Effector memory CD8-positive, alpha-beta T cell (primary cell): ENCODE data around the gene TRAK1.
"Not testable (repeated sequence)": the region's sequence is repeated elsewhere in the genome, so short reads cannot be mapped to it uniquely, and the experiment has no call there.

Experiments used
- ATAC-seq: fragments of 150-1000 bp; cut with Tn5 transposase; replicated peaks from 2 replicates; pipeline ENCODE4 v1.10.0; 2021; ENCODE audit warnings: mild to moderate bottlenecking, moderate library complexity
- DNase-seq, 3 experiments: peaks; one replicate each; pipeline ENCODE4 v3.0.0; 2021
- H3K27ac Mint-ChIP-seq, 2 donors: one replicate each; pipeline ENCODE4 v1.8.0; 2022; ENCODE audit warnings: mild to moderate bottlenecking in 2 of 2, mixed read lengths in 2 of 2, moderate library complexity in 2 of 2
- H3K27me3 Mint-ChIP-seq, 2 donors: one replicate each; pipeline ENCODE4 v1.8.0; 2022; ENCODE audit warnings: mixed read lengths in 2 of 2
- H3K36me3 Mint-ChIP-seq: one replicate; pipeline ENCODE4 v1.8.0; 2022; ENCODE audit warnings: mild to moderate bottlenecking, moderate library complexity, mixed read lengths; ENCODE audit not compliant: insufficient read depth
- H3K4me1 Mint-ChIP-seq, 2 donors: one replicate each; pipeline ENCODE4 v1.8.0; 2022; ENCODE audit warnings: low read depth in 2 of 2, mixed read lengths in 2 of 2
- H3K4me3 Mint-ChIP-seq, 2 donors: one replicate each; pipeline ENCODE4 v1.8.0; 2022; ENCODE audit warnings: mild to moderate bottlenecking in 2 of 2, mixed read lengths in 2 of 2, moderate library complexity in 2 of 2
- H3K9me3 Mint-ChIP-seq, 2 donors: one replicate each; pipeline ENCODE4 v1.8.0; 2022; ENCODE audit warnings: mixed read lengths in 2 of 2
- total RNA-seq, 9 experiments: gene quantifications; one replicate each; lab custom pipeline; 2026; lab: John Stamatoyannopoulos, UW

Gene TRAK1, protein sequence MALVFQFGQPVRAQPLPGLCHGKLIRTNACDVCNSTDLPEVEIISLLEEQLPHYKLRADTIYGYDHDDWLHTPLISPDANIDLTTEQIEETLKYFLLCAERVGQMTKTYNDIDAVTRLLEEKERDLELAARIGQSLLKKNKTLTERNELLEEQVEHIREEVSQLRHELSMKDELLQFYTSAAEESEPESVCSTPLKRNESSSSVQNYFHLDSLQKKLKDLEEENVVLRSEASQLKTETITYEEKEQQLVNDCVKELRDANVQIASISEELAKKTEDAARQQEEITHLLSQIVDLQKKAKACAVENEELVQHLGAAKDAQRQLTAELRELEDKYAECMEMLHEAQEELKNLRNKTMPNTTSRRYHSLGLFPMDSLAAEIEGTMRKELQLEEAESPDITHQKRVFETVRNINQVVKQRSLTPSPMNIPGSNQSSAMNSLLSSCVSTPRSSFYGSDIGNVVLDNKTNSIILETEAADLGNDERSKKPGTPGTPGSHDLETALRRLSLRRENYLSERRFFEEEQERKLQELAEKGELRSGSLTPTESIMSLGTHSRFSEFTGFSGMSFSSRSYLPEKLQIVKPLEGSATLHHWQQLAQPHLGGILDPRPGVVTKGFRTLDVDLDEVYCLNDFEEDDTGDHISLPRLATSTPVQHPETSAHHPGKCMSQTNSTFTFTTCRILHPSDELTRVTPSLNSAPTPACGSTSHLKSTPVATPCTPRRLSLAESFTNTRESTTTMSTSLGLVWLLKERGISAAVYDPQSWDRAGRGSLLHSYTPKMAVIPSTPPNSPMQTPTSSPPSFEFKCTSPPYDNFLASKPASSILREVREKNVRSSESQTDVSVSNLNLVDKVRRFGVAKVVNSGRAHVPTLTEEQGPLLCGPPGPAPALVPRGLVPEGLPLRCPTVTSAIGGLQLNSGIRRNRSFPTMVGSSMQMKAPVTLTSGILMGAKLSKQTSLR
- 33.7 to 70.9 (median 61.7) reads per million in 9 experiments for total RNA-seq

- DNase-seq (no peak), ATAC-seq (peak; percentile 27)
- Mint-ChIP-seq H3K4me3 (peak within 1 kb of the TSS; percentile 21 to 63), H3K4me1 (peaks cover 26 to 38% of the 10 kb centered on the region in 2 donors), H3K9me3 (no peaks in the 10 kb centered on the region), H3K27ac (peak within 1 kb of the TSS; percentile 78 to 81), H3K36me3 (peaks cover 17% of the 10 kb centered on the region), H3K27me3 (no peaks in the 10 kb centered on the region)
Observed at GRCh38 chr3:42090973-42091731, at the start of gene TRAK1. TRAK1 (plus strand) TSS chr3:42091357; CDS start chr3:42091470, 113 bp downstream.

- H3K9me3 Mint-ChIP-seq = no peaks in the 10 kb centered on the region
- H3K4me1 Mint-ChIP-seq = peaks cover 8 to 35% of the 10 kb centered on the region in 2 donors
- no peak overlapping the region for H3K4me3 Mint-ChIP-seq
- no peak for ATAC-seq
- DNase-seq = no peak
- peak overlapping the region; percentile 33 to 55 for H3K27ac Mint-ChIP-seq
- H3K36me3 Mint-ChIP-seq = no peaks in the 10 kb centered on the region
- H3K27me3 Mint-ChIP-seq = no peaks in the 10 kb centered on the region
Observed at GRCh38 chr3:42042747-42043098, 48.4 kb upstream of the TRAK1 start.

DNA sequence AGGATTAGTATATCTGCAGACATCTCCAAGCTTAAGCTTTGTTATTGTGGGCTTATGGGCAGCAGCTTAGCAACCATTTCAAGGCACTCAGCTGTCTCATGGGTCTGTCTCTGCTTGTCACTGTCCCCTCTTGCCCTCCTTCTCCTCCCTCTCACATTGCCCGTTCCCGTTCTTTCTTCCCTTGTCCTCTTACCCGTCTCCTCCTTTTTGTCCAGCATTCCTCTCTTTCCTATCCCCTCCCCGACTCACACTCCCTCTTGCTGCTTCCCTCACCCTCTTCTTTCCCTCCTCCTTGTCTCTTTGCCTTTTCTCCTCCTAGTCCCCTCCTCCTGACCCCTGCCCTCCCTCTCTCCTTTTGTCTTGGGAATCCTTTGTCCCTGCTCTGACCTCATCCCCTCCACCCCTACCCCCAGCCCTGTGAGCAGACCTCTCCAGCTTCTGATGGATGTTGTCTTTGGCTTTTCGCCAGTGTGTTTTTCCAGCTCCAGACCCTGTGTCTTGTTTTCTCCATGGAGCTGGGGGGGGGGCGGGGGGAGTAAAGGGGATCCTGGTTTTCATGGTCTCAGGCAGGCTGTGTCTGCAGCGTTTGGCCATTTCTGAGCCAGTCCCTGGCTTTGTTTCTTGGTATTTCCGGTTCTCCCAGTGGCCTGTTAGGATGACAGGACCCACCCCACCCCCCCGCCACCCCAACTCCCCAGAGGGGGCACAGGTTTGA is 47.9 kb upstream of the TRAK1 start:
- ATAC-seq (no peak), DNase-seq (no peak)
- H3K36me3 Mint-ChIP-seq = no peaks in the 10 kb centered on the region
- H3K27me3 Mint-ChIP-seq = no peaks in the 10 kb centered on the region
- no peak overlapping the region for H3K4me3 Mint-ChIP-seq
- peaks cover 11 to 37% of the 10 kb centered on the region in 2 donors for H3K4me1 Mint-ChIP-seq
- H3K27ac Mint-ChIP-seq = peak overlapping the region; percentile 33 to 55
- no peaks in the 10 kb centered on the region for H3K9me3 Mint-ChIP-seq

DNA sequence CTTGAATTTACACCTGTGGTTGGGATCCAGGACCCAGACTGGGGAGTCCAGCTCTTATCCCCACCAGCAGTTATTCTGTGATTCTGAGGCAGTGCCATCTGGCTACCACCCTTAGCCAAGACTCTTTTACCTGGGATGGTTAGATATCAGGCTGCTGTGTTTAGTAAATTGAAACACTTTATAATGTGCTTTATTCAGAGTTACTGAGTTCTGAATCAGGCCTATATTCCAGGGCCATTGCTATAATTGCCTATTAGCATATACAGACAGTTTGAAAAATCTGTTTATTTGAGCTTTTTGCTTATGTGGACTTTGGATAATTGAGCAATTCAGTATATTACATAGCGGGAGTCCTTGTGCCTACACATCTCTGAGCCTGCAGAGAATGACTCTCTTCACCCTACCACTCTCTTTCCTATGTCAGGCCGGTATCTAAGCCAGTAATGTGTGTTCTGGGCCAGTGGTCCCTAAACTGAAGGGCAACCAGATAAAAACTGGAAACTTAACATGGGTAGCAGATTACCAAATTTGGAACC is 45.4 kb upstream of the TRAK1 start:
- Mint-ChIP-seq H3K4me1 (peaks cover 20 to 43% of the 10 kb centered on the region in 2 donors), H3K4me3 (no peak overlapping the region), H3K27me3 (no peaks in the 10 kb centered on the region), H3K27ac (peak overlapping the region; percentile 5 to 65), H3K36me3 (no peaks in the 10 kb centered on the region), H3K9me3 (no peaks in the 10 kb centered on the region)
- ATAC-seq (no peak), DNase-seq (no peak)

GRCh38 chr3:42048526-42048925 is 42.6 kb upstream of the TRAK1 start:
- H3K27ac Mint-ChIP-seq = peak overlapping the region; percentile 59 to 67
- peak; percentile 82 for ATAC-seq

GRCh38 chr3:42050126-42050525 is 41.0 kb upstream of the TRAK1 start:
- no peaks in the 10 kb centered on the region for H3K9me3 Mint-ChIP-seq
- no peak for ATAC-seq
- H3K36me3 Mint-ChIP-seq = peaks cover 15% of the 10 kb centered on the region
- H3K4me3 Mint-ChIP-seq = no peak overlapping the region
- H3K27ac Mint-ChIP-seq = peak overlapping the region in 1 of 2 donors; percentile 2
- DNase-seq = no peak
- H3K4me1 Mint-ChIP-seq = peaks cover 21 to 58% of the 10 kb centered on the region in 2 donors
- no peaks in the 10 kb centered on the region for H3K27me3 Mint-ChIP-seq

More at GRCh38 chr3:42048526-42048925, 42.6 kb upstream of the TRAK1 start:
- H3K4me3 Mint-ChIP-seq = peak overlapping the region in 1 of 2 donors; percentile 58
- H3K27me3 Mint-ChIP-seq, H3K9me3 Mint-ChIP-seq: not testable (repeated sequence)
- peak in 2 of 3 experiments; percentile 5 to 29 for DNase-seq
- H3K4me1 Mint-ChIP-seq = peaks cover 21 to 51% of the 10 kb centered on the region in 2 donors
- H3K36me3 Mint-ChIP-seq = peaks cover 11% of the 10 kb centered on the region

- ATAC-seq (no peak), DNase-seq (no peak)
- peaks cover 20 to 54% of the 10 kb centered on the region in 2 donors for H3K4me1 Mint-ChIP-seq
- no peaks in the 10 kb centered on the region for H3K27me3 Mint-ChIP-seq
- H3K36me3 Mint-ChIP-seq = peaks cover 15% of the 10 kb centered on the region
- peak overlapping the region in 1 of 2 donors; percentile 36 for H3K27ac Mint-ChIP-seq
- H3K4me3 Mint-ChIP-seq = no peak overlapping the region
- H3K9me3 Mint-ChIP-seq = no peaks in the 10 kb centered on the region
Observed at GRCh38 chr3:42051384-42052131, 39.6 kb upstream of the TRAK1 start.

- no peaks in the 10 kb centered on the region for H3K9me3 Mint-ChIP-seq
- no peaks in the 10 kb centered on the region for H3K27me3 Mint-ChIP-seq
- H3K4me3 Mint-ChIP-seq = no peak overlapping the region
- peaks cover 20 to 56% of the 10 kb centered on the region in 2 donors for H3K4me1 Mint-ChIP-seq
- DNase-seq (no peak), ATAC-seq (no peak)
- peaks cover 15% of the 10 kb centered on the region for H3K36me3 Mint-ChIP-seq
- H3K27ac Mint-ChIP-seq = no peak overlapping the region
Observed at GRCh38 chr3:42052132-42052483, 39.0 kb upstream of the TRAK1 start.

- H3K9me3 Mint-ChIP-seq = no peaks in the 10 kb centered on the region
- H3K4me1 Mint-ChIP-seq = peaks cover 20 to 58% of the 10 kb centered on the region in 2 donors
- peaks cover 17% of the 10 kb centered on the region for H3K36me3 Mint-ChIP-seq
- H3K27ac Mint-ChIP-seq = no peak overlapping the region
- DNase-seq (no peak), ATAC-seq (no peak)
- no peak overlapping the region for H3K4me3 Mint-ChIP-seq
- no peaks in the 10 kb centered on the region for H3K27me3 Mint-ChIP-seq
Observed at GRCh38 chr3:42052484-42053351, 38.4 kb upstream of the TRAK1 start.

GRCh38 chr3:42053476-42053875 is 37.7 kb upstream of the TRAK1 start:
- ATAC-seq (no peak), DNase-seq (no peak)
- H3K27me3 Mint-ChIP-seq = no peaks in the 10 kb centered on the region
- H3K9me3 Mint-ChIP-seq = no peaks in the 10 kb centered on the region
- H3K27ac Mint-ChIP-seq = no peak overlapping the region
- peaks cover 20% of the 10 kb centered on the region for H3K36me3 Mint-ChIP-seq
- H3K4me1 Mint-ChIP-seq = peaks cover 15 to 54% of the 10 kb centered on the region in 2 donors
- no peak overlapping the region for H3K4me3 Mint-ChIP-seq

DNA sequence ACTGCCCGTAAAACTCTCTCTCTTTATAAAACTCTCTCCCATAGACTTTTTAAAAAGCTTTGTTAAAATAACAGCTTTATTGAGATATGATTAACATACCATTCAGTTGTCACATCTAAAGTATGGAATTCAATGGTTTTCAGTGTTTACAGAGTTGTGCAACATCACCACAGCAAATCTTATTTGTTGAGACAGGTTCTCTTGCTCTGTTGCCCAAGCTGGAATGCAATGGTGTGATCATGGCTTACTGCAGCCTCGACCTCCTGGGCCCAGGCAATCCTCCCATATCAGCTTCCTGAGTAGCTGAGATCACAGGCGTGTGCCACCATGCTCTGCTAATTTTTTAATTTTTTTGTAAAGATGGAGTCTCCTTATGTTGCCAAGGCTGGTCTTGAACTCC is 35.9 kb upstream of the TRAK1 start:
- H3K36me3 Mint-ChIP-seq = peaks cover 20% of the 10 kb centered on the region
- no peak for DNase-seq
- H3K27ac Mint-ChIP-seq = no peak overlapping the region

More for the DNA sequence above, 35.9 kb upstream of the TRAK1 start:
- Mint-ChIP-seq H3K4me1 (peaks cover 8 to 49% of the 10 kb centered on the region in 2 donors), H3K9me3 (no peaks in the 10 kb centered on the region), H3K4me3 (no peak overlapping the region), H3K27me3 (no peaks in the 10 kb centered on the region)
- no peak for ATAC-seq
